Naive thymus-derived CD8-positive, alpha-beta T cell (primary cell): ENCODE data around the gene CTBP1. TPM values are rescaled to one million over a fixed set of nuclear protein-coding genes. Genes with fewer than 3 reads are reported as not detected.

ENCODE experiments used
- polyA plus RNA-seq, 3 donors: library from polyadenylated mRNA; unstranded; fragments of 300-500 nt; fragmentation: Illumina TruSeq; gene quantifications; one replicate each; pipeline ENCODE4 v1.2.3, GENCODE V29; 2021
- total RNA-seq, 8 experiments: library from RNA in 2 of 8; stranded (reverse) in 2 of 8; gene quantifications; one replicate each; pipeline ENCODE4 v1.2.3 and lab custom pipeline; 2021 to 2026

The CTBP1 gene
- total and polyA plus RNA-seq, 5 experiments from 2014 or later: 51.0 to 193 (median 104) TPM

Other genes starting within 250 kb of the CTBP1 start
- gene FGFRL1, start 237.5 kb downstream of the CTBP1 start, total RNA-seq: 10 to 100 TPM; 17.1 to 18.4 TPM
- gene FGFRL1, start 237.5 kb downstream of the CTBP1 start, polyA plus RNA-seq: 1 to 10 TPM in 1 of 3 donors, under 1 TPM in 2; 0.65 to 1.2 (median 0.73) TPM
- 1 to 10 TPM; 7.7 to 8.5 TPM for gene RNF212, start 135.6 kb downstream of the CTBP1 start, total RNA-seq
- gene RNF212, start 135.6 kb downstream of the CTBP1 start, polyA plus RNA-seq: 1 to 10 TPM; 3.1 to 4.4 (median 3.5) TPM
- 10 to 100 TPM; 16.5 to 16.6 TPM for gene SPON2, start 76.5 kb downstream of the CTBP1 start, total RNA-seq
- 10 to 100 TPM in 1 of 3 donors, 1 to 10 TPM in 2; 8.5 to 45.9 (median 9.5) TPM for gene SPON2, start 76.5 kb downstream of the CTBP1 start, polyA plus RNA-seq
- gene MAEA, start 40.8 kb upstream of the CTBP1 start, total RNA-seq: 100 to 1,000 TPM; 107 to 112 TPM
- gene MAEA, start 40.8 kb upstream of the CTBP1 start, polyA plus RNA-seq: 10 to 100 TPM; 56.7 to 75.1 (median 59.2) TPM
- 10 to 100 TPM; 39.4 to 39.5 TPM for gene UVSSA, start 98.1 kb upstream of the CTBP1 start, total RNA-seq
- 1 to 10 TPM; 1.9 to 6.2 (median 2.4) TPM for gene UVSSA, start 98.1 kb upstream of the CTBP1 start, polyA plus RNA-seq
- not detected for gene NKX1-1, start 157.3 kb upstream of the CTBP1 start, total RNA-seq
- not detected for gene NKX1-1, start 157.3 kb upstream of the CTBP1 start, polyA plus RNA-seq